Psoas muscle (tissue), 8 donors: ENCODE measurements around the gene ERCC3. TPM values are rescaled to one million over a fixed set of nuclear protein-coding genes. Genes with fewer than 3 reads are reported as not detected.

Experiments used
- ATAC-seq, 4 donors: fragments of 200-7000 bp; cut with Tn5 transposase; one replicate each; pipeline ENCODE4 v1.9.1; 2020; ENCODE audit warnings: moderate library complexity in 3 of 4, mild to moderate bottlenecking in 2 of 4
- DNase-seq, 2 donors: peaks; one replicate each; pipeline ENCODE4 v3.0.0-alpha.2; 2020
- H3K27ac ChIP-seq: fragments of 200-600 bp; one replicate; pipeline ENCODE4 v1.8.0; 2022
- H3K27me3 ChIP-seq, 3 donors: fragments of 200-600 bp in 1 of 3; one replicate each; pipeline versions ENCODE4 v1.6.1 to v1.8.0; 2013 to 2022; ENCODE audit warnings: low read length in 2 of 3, mild to moderate bottlenecking in 2 of 3, moderate library complexity in 1 of 3; ENCODE audit not compliant: insufficient read depth in 3 of 3
- H3K36me3 ChIP-seq, 2 donors: fragments of 200-600 bp in 1 of 2; one replicate each; pipeline versions ENCODE4 v1.6.1 to v1.8.0; 2013 to 2022; ENCODE audit warnings: low read depth in 1 of 2, mild to moderate bottlenecking in 1 of 2, moderate library complexity in 1 of 2; ENCODE audit not compliant: insufficient read depth in 1 of 2
- H3K4me1 ChIP-seq: fragments of 200-600 bp; one replicate; pipeline ENCODE4 v1.8.0; 2022
- H3K4me3 ChIP-seq: fragments of 200-600 bp; one replicate; pipeline ENCODE4 v1.8.0; 2022; ENCODE audit warnings: mild to moderate bottlenecking
- H3K9me3 ChIP-seq: fragments of 200-600 bp; one replicate; pipeline ENCODE4 v1.8.0; 2022
- WGBS, 3 donors: extraction: QIAGEN DNeasy Blood & Tissue Kit; methylation state at CpG; one replicate each; pipeline versions ENCODE4 v1.1.6 to v1.1.7; 2013; 5-methylcytosine and 5-hydroxymethylcytosine counted together
- intact Hi-C, 2 donors: fragments of 100-400 bp; cut with DNase I; formaldehyde crosslinking; loops; one replicate each; pipeline versions ENCODE4 v1.11.0 to v1.14.2; 2022
- polyA plus RNA-seq, 3 donors: library from polyadenylated mRNA; stranded (reverse); fragments of 200-250 nt; gene quantifications; one replicate each; pipeline ENCODE4 v1.2.3, GENCODE V29; 2013
- total RNA-seq, 4 donors: library from RNA; stranded (reverse); fragmentation: NEBNext Ultra II Directional in 2 of 4; extraction: Animal tissue kit (Norgen Biotek cat#: 25700) in 2 of 4; gene quantifications; one replicate each; pipeline versions ENCODE4 v1.2.1 to v1.2.4, GENCODE V29; 2021 to 2023
- TF ChIP-seq, protein P1 (sequence below): fragments of 200-600 bp; IDR thresholded peaks from one replicate; pipeline ENCODE4 v1.8.0; 2022; ENCODE audit warnings: antibody characterized with exemption
- donor health status: healthy with polysubstance abuse.
- donor health status: DM: no; HTN: no; CAD: no; lungs with moderate emphysema.
- donor health status: Bipolar disorder and iron deficiency.
- donor health status: healthy.
- donor health status: DM: yes; HTN: yes; CAD: no.
- donor health status: DM: no; HTN: no; CAD: no.
- donor health status: DM: no; HTN: no; CAD: no.
- donor health status: DM: yes; HTN: yes; CAD: no.

The ERCC3 gene
- total and polyA plus RNA-seq, 7 donors: 22.2 to 54.9 (median 28.2) TPM

- intact Hi-C loops: no loop called here
- Histone ChIP-seq H3K27ac (no peak overlapping the region), H3K36me3 (peaks cover 0 to 98% of the 10 kb centered on the region in 2 donors), H3K4me1 (peaks cover 5% of the 10 kb centered on the region), H3K9me3 (no peaks in the 10 kb centered on the region), H3K27me3 (no peaks in the 10 kb centered on the region), H3K4me3 (no peak overlapping the region)
- DNase-seq (no peak), ATAC-seq (no peak)
- 98 to 100% (median 99%) methylated on average over 1 of the region's 1 CpG for WGBS, 3 donors
- TF ChIP-seq, protein P1, sequence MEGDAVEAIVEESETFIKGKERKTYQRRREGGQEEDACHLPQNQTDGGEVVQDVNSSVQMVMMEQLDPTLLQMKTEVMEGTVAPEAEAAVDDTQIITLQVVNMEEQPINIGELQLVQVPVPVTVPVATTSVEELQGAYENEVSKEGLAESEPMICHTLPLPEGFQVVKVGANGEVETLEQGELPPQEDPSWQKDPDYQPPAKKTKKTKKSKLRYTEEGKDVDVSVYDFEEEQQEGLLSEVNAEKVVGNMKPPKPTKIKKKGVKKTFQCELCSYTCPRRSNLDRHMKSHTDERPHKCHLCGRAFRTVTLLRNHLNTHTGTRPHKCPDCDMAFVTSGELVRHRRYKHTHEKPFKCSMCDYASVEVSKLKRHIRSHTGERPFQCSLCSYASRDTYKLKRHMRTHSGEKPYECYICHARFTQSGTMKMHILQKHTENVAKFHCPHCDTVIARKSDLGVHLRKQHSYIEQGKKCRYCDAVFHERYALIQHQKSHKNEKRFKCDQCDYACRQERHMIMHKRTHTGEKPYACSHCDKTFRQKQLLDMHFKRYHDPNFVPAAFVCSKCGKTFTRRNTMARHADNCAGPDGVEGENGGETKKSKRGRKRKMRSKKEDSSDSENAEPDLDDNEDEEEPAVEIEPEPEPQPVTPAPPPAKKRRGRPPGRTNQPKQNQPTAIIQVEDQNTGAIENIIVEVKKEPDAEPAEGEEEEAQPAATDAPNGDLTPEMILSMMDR: no peak
Measured at GRCh38 chr2:127330753-127331152, 36.8 kb upstream of the ERCC3 start.

GRCh38 chr2:127326289-127326945 lies 32.5 kb upstream of the ERCC3 start:
- H3K36me3 ChIP-seq: peaks cover under 1 to 100% of the 10 kb centered on the region in 2 donors
- no peak overlapping the region for H3K27ac ChIP-seq
- no peaks in the 10 kb centered on the region for H3K27me3 ChIP-seq
- TF ChIP-seq, protein P1: no peak
- H3K4me3 ChIP-seq: no peak overlapping the region
- no peaks in the 10 kb centered on the region for H3K9me3 ChIP-seq
- no peak for ATAC-seq
- 88 to 89% (median 89%) methylated on average over 2 of the region's 2 CpGs for WGBS, 3 donors
- DNase-seq: no peak
- intact Hi-C loops: no loop called here
- H3K4me1 ChIP-seq: no peaks in the 10 kb centered on the region

DNA sequence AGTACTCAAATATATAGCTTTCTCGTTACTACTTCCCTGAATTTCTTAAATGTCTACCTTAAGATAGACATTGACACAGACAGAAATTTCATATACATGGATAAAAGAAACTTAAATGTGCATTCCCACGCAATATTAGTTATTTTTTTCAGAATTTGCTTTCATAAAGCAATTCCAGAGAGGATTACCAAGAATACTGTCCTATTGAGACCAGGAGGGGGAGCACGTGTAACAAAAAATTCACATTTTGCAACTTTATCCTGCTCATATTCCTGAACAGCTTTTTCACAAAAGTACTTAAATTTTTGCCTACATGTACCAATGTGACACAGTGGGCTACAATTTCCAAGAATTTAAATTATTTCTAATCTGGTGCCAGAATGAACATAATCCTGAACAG lies 30.7 kb upstream of the ERCC3 start:
- Histone ChIP-seq H3K27ac (no peak overlapping the region), H3K9me3 (peaks cover 3% of the 10 kb centered on the region), H3K36me3 (peaks cover 3 to 100% of the 10 kb centered on the region in 2 donors), H3K4me1 (no peaks in the 10 kb centered on the region), H3K4me3 (no peak overlapping the region), H3K27me3 (no peaks in the 10 kb centered on the region)
- intact Hi-C loops: loop anchor here (5.0 kb wide), 1 partner anchor 158 kb away; no protein-coding TSS in a partner anchor
- DNase-seq (no peak), ATAC-seq (peak in 2 of 4 donors; percentile 35 to 69)
- WGBS, 3 donors: 66 to 73% (median 69%) methylated on average over 3 of the region's 3 CpGs
- TF ChIP-seq, protein P1: peak; percentile 53

DNA sequence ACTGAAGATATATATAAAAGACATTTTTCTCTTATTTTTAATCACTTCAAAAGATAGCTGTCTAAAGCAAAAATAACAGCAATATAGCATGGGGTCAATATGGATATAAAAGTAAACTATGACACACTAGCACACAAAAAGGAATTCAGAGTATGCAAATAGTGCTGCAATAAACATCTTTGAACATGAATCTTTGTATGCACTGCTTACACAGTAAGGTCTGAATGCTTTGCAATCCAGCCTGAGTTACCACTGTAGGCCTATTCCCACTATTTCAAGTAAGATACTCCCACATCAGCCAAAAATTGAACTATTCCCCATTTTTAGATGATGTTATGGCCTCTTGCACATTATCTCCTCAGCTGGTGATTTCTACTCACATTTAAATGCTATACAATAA lies 27.4 kb upstream of the ERCC3 start:
- intact Hi-C loops: loop anchor here (5.0 kb wide), 1 partner anchor 161 kb away; no protein-coding TSS in a partner anchor
- TF ChIP-seq, protein P1: no peak
- ATAC-seq: no peak
- H3K36me3 ChIP-seq: peaks cover 3 to 100% of the 10 kb centered on the region in 2 donors
- H3K4me1 ChIP-seq: no peaks in the 10 kb centered on the region
- H3K4me3 ChIP-seq: no peak overlapping the region
- no peak overlapping the region for H3K27ac ChIP-seq
- peaks cover 3% of the 10 kb centered on the region for H3K9me3 ChIP-seq
- H3K27me3 ChIP-seq: no peaks in the 10 kb centered on the region
- no peak for DNase-seq
